CMK (cell line): ENCODE measurements around the gene MICB.

ENCODE experiments used
- DNase-seq: peaks from one replicate; pipeline ENCODE4 v3.0.0-alpha.2; 2010; ENCODE audit warnings: low read depth

Gene MICB

GRCh38 chr6:31541059-31541657 lies 43.2 kb downstream of the MICB start:
- no peak for DNase-seq

- DNase-seq: peak; percentile 96
Observed at GRCh38 chr6:31541658-31542521, 43.9 kb downstream of the MICB start, which contains the start of gene DDX39B. Gene DDX39B, minus strand, starts transcription at chr6:31542003. Its CDS starts 1,471 bp downstream, at chr6:31540532.

GRCh38 chr6:31543639-31544038 lies 45.7 kb downstream of the MICB start:
- no peak for DNase-seq

- DNase-seq: no peak
Observed at GRCh38 chr6:31544676-31545075, 46.7 kb downstream of the MICB start.

GRCh38 chr6:31545291-31545690 lies 47.3 kb downstream of the MICB start:
- DNase-seq: no peak

- DNase-seq: peak; percentile 86
Observed at GRCh38 chr6:31546339-31546957, 48.5 kb downstream of the MICB start, which contains the start of gene ATP6V1G2. Gene ATP6V1G2, minus strand, starts transcription at chr6:31546608. Its CDS starts 49 bp downstream, at chr6:31546559.

- peak; percentile 94 for DNase-seq
Observed at GRCh38 chr6:31546958-31547726, 49.2 kb downstream of the MICB start, which contains the start of gene NFKBIL1. Gene NFKBIL1, plus strand, starts transcription at chr6:31547608. Its CDS starts 87 bp downstream, at chr6:31547695.

- no peak for DNase-seq
Observed at GRCh38 chr6:31547727-31548543, 50.0 kb downstream of the MICB start.

- DNase-seq: no peak
Observed at GRCh38 chr6:31548544-31548873, 50.6 kb downstream of the MICB start.

- peak; percentile 56 for DNase-seq
Observed at GRCh38 chr6:31551371-31551770, 53.4 kb downstream of the MICB start.

GRCh38 chr6:31556307-31556706 lies 58.4 kb downstream of the MICB start:
- DNase-seq: no peak

- no peak for DNase-seq
Observed at GRCh38 chr6:31557443-31558317, 59.7 kb downstream of the MICB start.

GRCh38 chr6:31558318-31558625 lies 60.3 kb downstream of the MICB start:
- no peak for DNase-seq

- DNase-seq: peak; percentile 93
Observed at GRCh38 chr6:31558631-31559500, 60.9 kb downstream of the MICB start.

- no peak for DNase-seq
Observed at GRCh38 chr6:31559606-31559957, 61.6 kb downstream of the MICB start.

- DNase-seq: peak; percentile 95
Observed at GRCh38 chr6:31559958-31560696, 62.2 kb downstream of the MICB start.

- DNase-seq: no peak
Observed at GRCh38 chr6:31560697-31561058, 62.7 kb downstream of the MICB start.
